NCI-H2227 (cell line): ENCODE data around the gene KIF3B.
"Not testable (repeated sequence)": the region's sequence is repeated elsewhere in the genome, so short reads cannot be mapped to it uniquely, and the experiment has no call there.

ENCODE experiments used
- DNase-seq: peaks from one replicate; lab custom pipeline; 2025; ENCODE audit not compliant: unreplicated experiment; lab: John Stamatoyannopoulos, UW

Gene KIF3B

GRCh38 chr20:32327087-32327681 is 49.7 kb downstream of the KIF3B start:
- DNase-seq = no peak

- DNase-seq = no peak
Measured at GRCh38 chr20:32329817-32330554, 52.5 kb downstream of the KIF3B start.

GRCh38 chr20:32330555-32330897 is 53.1 kb downstream of the KIF3B start:
- no peak for DNase-seq

- DNase-seq = no peak
Measured at GRCh38 chr20:32332614-32333013, 55.2 kb downstream of the KIF3B start.

GRCh38 chr20:32333181-32333987 is 55.9 kb downstream of the KIF3B start:
- DNase-seq = no peak

GRCh38 chr20:32333988-32334885 is 56.8 kb downstream of the KIF3B start:
- no peak for DNase-seq

GRCh38 chr20:32336918-32337347 is 59.5 kb downstream of the KIF3B start:
- DNase-seq = peak; percentile 40

- no peak for DNase-seq
Measured at GRCh38 chr20:32337937-32338661, 60.6 kb downstream of the KIF3B start.

- DNase-seq = no peak
Measured at GRCh38 chr20:32338665-32339064, 61.2 kb downstream of the KIF3B start.

- peak; percentile 34 for DNase-seq
Measured at GRCh38 chr20:32339116-32339515, 61.7 kb downstream of the KIF3B start.

- DNase-seq = not testable (repeated sequence)
Measured at GRCh38 chr20:32341053-32341452, 63.6 kb downstream of the KIF3B start.

- no peak for DNase-seq
Measured at GRCh38 chr20:32343439-32343838, 66.0 kb downstream of the KIF3B start.

- peak; percentile 34 for DNase-seq
Measured at GRCh38 chr20:32344835-32345506, 67.5 kb downstream of the KIF3B start.

GRCh38 chr20:32348207-32348606 is 70.8 kb downstream of the KIF3B start:
- no peak for DNase-seq

GRCh38 chr20:32350421-32350820 is 73.0 kb downstream of the KIF3B start:
- DNase-seq = no peak

GRCh38 chr20:32352121-32352720 is 74.8 kb downstream of the KIF3B start:
- DNase-seq = no peak

GRCh38 chr20:32353848-32354496 is 76.5 kb downstream of the KIF3B start:
- DNase-seq = no peak

GRCh38 chr20:32354592-32355416 is 77.4 kb downstream of the KIF3B start:
- DNase-seq = no peak
